RKO (cell line): ENCODE results near the gene PIGL.
A peak's percentile ranks its signal among the peaks of the same experiment; 100 is the strongest.
"Not testable (repeated sequence)": the region's sequence is repeated elsewhere in the genome, so short reads cannot be mapped to it uniquely, and the experiment has no call there.

Source experiments
- DNase-seq: peaks from one replicate; pipeline ENCODE4 v3.0.0-alpha.2; 2016; ENCODE audit warnings: low spot score

The PIGL gene

DNA sequence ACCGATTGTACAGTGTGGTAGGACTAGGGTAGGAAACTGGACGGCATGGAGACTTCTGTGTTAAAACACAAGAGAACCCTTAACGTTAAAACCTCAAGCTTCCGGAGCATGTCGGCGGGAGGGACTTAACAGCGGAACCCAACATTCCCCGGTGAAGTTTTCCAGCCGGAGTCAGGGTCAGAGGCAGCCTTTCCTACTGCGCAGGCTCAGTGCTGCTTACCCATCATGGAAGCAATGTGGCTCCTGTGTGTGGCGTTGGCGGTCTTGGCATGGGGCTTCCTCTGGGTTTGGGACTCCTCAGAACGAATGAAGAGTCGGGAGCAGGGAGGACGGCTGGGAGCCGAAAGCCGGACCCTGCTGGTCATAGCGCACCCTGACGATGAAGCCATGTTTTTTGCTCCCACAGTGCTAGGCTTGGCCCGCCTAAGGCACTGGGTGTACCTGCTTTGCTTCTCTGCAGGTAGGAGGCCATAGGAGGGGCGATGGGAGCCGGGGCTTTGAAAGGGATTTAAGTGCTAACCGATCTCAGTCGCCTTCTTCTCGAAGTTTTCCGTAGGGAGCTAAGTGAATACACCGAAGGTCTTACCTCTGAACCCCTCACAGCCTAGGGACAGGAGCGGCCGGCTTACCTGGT lies at the start of gene PIGL:
Gene PIGL (plus strand): TSS at position 209 of the 634 bp plus-strand sequence. CDS start 17 bp downstream, at position 226.
- peak; percentile 95 for DNase-seq

DNA sequence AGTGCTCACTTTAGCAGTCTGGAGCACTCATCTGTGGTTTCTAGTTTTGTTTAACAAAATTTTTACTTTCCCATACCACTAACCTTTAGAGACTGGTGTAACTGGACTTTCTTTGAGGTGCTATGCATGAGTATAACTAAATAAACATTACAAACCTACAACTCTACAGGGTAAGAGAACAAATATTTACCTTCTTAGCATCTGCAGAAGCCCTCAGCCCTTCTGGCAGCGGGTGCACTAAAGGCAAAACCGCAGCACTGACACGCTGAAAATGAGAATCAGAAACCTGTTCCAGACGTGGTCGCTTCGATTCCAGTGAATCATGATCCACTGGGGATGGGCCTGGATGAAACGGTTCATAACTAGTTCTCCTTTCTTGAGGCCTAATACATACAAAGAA lies 45.4 kb upstream of the PIGL start:
- no peak for DNase-seq

DNA sequence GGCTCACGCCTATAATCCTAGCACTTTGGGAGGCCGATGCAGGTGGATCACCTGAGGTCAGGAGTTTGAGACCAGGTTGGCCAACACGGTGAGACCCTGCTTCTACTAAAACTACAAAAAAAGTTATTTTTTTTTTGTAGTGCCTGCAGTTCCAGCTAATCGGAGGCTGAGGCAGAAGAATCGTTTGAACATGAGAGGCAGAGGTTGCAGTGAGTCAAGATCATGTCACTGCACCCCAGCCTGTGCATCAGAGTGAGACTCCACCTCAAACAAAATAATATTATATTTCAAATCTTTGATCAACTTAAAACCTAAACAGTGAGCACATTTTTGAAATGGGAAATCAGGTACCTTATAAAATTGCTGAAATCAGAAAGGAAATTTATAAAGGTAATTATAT lies 38.2 kb upstream of the PIGL start:
- peak; percentile 64 for DNase-seq

- DNase-seq = no peak
These were observed 35.4 kb upstream of the PIGL start for GRCh38 chr17:16181581-16181980.

DNA sequence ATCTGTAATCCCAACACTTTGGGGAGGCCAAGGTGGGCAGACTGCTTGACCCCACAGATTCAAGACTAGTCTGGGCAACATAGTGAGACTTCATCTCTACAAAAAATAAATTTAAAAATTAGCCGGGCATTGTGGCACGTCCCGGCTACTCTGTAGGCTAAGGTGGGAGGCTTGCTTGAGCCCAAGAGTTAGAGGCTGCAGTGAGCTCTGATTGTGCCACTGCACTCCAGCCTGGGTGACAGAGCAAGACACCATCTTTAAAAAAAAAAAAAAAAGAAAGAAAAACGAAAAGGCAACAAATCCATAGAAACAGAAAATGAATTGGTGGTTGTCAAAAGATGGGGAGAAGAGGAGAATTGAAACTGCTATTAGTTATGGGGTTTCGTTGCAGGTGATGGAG lies 29.4 kb upstream of the PIGL start:
- no peak for DNase-seq

GRCh38 chr17:16189791-16190348 lies 27.1 kb upstream of the PIGL start:
- DNase-seq = no peak

DNA sequence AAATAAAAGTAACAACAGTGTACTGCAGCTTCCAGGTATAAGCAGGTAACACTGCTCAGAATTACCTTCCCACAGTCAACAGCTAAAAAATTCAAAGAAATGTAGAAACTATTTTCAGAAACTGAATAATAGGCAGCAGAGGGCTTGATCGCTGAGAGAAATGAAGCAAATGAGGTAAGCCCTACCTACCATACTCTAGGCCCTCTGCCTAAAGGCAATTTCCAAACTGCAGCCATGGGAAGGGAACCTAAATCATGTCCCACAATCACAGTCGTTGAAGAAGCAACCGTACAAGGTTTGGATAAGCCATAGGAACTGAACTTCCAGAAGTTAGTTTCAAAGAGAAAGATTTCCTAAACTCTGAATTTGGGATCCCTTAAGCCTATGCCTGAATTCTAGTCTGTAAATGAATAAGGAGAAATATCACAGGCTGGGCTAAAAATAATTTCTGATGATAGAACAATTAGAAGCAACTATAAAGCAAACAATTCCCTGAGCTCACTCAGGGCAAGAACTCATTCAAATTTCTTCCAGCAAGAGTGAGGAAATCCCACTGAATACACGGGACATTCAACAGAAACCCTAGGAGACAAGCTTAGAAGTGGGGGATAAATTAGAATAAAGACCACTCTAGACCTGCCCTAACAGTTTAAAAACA lies 26.2 kb upstream of the PIGL start:
- DNase-seq = no peak

- DNase-seq = no peak
These were observed 25.4 kb upstream of the PIGL start for GRCh38 chr17:16191604-16192003.

DNA sequence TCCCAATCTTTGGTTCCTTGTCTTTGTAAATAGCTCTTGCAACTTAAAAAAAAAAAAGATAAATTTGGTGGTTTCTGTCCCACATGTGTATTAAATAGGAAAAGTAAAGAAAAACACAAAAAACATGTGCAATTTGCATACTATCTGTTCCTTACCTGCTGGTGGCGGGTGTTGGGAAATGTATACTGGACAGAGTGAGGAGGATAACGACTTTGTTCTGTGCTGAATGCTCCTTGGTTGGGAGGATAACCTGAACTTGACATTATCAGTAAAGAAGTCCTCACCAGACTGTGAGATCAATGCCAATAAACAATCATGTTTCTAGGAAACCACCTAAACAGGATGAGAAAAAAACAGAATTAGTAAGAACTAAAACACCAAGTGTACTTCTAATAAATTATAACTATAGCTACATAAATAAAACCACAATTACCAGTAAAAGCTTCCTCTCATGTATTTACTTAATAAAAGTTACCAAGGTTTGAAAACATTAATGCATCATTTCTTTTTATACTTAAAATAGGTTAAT lies 22.6 kb upstream of the PIGL start:
- not testable (repeated sequence) for DNase-seq

DNA sequence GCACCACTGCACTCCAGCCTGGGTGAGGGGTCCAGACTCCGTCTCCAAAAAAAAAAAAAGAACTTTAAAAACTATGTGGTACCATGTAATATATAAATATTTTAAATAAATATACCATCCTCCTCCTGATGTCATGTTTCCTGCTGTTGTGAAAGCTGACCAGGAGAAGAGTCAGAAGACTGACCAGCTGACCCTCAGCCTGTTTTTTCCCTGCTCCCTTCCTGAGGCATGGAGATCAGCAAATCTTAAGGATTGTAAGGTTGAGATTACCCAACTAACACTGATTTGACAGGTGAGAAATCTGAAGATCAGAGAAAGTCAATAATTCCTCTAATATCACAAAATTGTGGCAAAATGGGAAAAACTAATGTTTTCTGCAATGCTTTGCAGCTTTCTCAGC lies 19.7 kb upstream of the PIGL start:
- no peak for DNase-seq

- DNase-seq = no peak
These were observed 17.9 kb upstream of the PIGL start for GRCh38 chr17:16199093-16199492.

DNA sequence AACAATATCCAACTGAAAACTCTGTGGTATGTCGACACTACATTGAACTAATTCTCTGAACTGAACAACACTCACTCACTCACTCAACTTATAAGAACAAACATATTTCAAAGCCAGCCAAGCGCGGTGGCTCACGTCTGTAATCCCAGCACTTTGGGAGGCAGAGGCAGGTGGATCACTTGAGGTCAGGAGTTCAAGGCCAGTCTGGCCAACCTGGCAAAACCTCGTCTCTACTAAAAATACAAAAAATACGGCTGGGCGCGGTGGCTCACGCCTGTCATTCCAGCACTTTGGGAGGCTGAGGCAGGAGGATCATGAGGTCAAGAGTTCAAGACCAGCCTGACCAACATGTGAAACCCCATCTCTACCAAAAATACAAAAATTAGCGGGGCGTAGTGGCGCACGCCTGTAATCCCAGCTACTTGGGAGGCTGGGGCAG lies 15.3 kb upstream of the PIGL start:
- not testable (repeated sequence) for DNase-seq

DNA sequence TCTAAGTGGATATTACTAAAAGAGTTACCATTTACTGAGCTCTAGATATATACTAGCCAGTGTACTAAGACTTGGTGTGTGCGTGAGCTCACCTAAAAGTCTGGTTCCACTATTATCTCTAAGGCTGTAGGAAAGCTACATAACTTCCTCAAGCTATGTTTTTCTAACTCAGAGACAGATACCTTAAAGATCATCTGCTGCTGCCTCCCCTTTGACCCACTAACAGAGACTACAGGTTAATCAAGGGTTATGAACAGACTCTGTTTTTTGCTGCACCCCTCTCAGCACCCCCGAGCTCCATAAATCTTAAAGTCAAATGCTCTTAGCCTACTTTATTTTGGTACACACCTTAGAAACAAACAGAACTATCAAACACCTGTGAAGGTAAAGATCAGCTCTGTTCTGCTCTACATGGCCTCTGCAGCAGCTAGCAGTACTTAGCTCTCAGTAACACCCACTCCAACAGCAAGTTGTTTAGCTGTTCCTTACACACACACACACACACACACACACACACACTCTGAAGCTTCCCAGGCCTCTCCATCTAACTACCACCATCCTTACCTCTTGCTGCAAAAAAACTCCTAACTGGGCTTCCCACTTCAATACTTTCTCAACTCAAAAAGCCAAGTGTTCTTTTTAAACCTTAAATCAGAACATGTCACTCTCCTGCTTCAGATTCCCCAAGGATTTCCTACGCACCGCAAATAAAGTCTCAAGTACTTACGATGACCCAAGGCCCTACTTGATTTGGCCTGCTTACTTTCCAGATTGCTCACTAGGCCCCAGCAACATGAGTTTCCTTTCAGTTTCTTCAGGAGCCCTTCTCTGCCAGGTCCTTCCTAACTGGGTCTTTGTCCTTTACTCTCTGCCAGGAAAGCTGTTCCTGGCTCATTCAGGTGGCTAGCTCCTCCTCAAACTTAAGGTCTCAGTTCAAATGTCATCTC lies 14.2 kb upstream of the PIGL start:
- DNase-seq = not testable (repeated sequence)

GRCh38 chr17:16204763-16205162 lies 12.2 kb upstream of the PIGL start:
- not testable (repeated sequence) for DNase-seq

GRCh38 chr17:16211590-16211989 lies 5.4 kb upstream of the PIGL start:
- DNase-seq = no peak

GRCh38 chr17:16212793-16213192 lies 4.2 kb upstream of the PIGL start:
- no peak for DNase-seq

GRCh38 chr17:16214190-16215001 lies 2.6 kb upstream of the PIGL start:
- peak; percentile 49 for DNase-seq

DNA sequence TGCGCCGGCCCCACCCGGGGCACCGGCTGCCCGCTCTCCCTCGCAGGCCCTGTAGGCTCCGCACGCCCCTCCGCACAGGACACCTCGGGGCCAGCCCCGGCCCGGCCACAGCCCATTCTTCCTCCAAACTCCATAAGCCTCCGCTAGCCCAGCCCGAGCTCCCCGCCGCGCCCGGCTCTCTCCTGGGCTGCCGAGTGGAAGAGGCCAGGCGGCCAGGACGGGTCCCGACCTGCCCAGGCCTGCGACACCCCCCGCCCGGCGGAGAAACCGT lies 2.1 kb upstream of the PIGL start:
- peak; percentile 57 for DNase-seq

DNA sequence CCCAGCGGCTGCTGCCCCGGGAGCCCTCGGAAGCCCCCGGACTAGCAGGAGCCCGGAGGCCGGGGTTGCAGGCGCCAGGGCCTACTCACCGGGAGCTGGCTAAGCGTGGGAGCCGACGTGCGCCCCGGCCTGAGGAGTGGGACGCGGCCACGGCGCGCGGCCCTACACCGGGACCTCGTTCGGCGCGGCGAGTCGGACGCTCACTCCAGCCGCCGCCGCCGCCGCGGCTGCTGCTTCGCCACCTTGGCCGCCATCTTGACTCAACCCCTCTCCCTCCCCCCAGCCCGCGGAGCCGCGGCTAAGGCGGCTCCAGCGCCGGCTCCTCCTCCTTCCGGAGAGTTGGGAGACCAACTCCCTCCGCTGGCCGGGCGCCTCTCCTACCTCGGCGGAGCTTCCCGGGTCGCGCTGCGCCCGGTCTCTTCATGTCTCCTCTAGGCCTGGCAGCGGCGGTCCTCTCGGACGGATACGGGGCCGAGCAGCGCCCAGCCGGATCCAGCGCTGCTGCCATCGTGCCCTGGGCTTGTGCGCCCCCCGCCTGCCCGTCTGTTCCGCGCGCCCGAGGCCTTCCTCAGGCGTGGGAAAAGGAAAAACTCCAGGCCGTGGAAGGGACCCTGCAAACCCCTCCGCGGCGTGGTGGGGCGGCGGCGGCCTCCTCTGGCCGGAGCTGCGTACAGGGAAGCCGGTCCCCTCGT lies 1.6 kb upstream of the PIGL start, which contains the start of gene NCOR1:
Gene NCOR1 (minus strand): TSS at position 262 of the 692 bp plus-strand sequence. CDS start 20,965 bp downstream, outside the sequence.
- DNase-seq = peak; percentile 91

DNA sequence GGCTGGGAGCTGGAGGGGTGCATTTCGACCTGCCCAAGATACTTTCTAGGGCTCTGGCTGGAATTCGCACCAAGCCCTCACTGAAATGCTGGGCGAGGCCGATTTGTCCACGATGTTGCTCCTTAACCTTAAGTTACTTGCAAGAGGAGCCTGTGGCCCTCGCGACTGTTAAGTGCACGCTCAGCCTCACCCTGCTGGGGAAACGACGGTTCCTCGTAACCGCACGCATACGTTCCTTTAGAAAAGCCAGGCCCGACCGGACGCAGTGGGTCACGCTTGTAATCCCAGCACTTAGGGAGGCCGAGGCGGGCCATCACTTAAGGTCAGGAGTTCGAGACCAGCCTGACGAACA lies 1.1 kb upstream of the PIGL start:
- DNase-seq = peak; percentile 66
